Ascending aorta (tissue), 2 donors: ENCODE measurements around the gene BIRC2. TPM values are rescaled to one million over a fixed set of nuclear protein-coding genes. Genes with fewer than 3 reads are reported as not detected.
"Not testable (repeated sequence)": the region's sequence is repeated elsewhere in the genome, so short reads cannot be mapped to it uniquely, and the experiment has no call there.

ENCODE experiments used
- DNase-seq, 2 donors: peaks; one replicate each; pipeline ENCODE4 v3.0.0-alpha.2; 2019; ENCODE audit warnings: low spot score in 2 of 2
- H3K27ac ChIP-seq, 2 donors: fragments of 200-600 bp; sonication (generic); one replicate each; pipeline ENCODE4 v1.5.1; 2016 to 2017; ENCODE audit warnings: mild to moderate bottlenecking in 1 of 2
- H3K27me3 ChIP-seq: fragments of 200-600 bp; sonication (generic); one replicate; pipeline ENCODE4 v1.5.1; 2017
- H3K36me3 ChIP-seq, 2 donors: fragments of 200-600 bp; sonication (generic); one replicate each; pipeline ENCODE4 v1.5.1; 2016
- H3K4me1 ChIP-seq, 2 donors: fragments of 200-600 bp; sonication (generic); one replicate each; pipeline ENCODE4 v1.5.1; 2016 to 2017; ENCODE audit warnings: mild to moderate bottlenecking in 1 of 2
- H3K4me3 ChIP-seq, 2 donors: fragments of 200-600 bp; sonication (generic); one replicate each; pipeline ENCODE4 v1.5.1; 2016 to 2017; ENCODE audit warnings: mild to moderate bottlenecking in 1 of 2
- H3K9me3 ChIP-seq, 2 donors: fragments of 200-600 bp; sonication (generic); one replicate each; pipeline ENCODE4 v1.5.1; 2016
- intact Hi-C: fragments of 100-400 bp; cut with DNase I; formaldehyde crosslinking; loops from one replicate; pipeline ENCODE4 v1.15.1; 2023
- total RNA-seq: library from RNA; depleted of rRNA; stranded (reverse); fragments of >200 nt; gene quantifications from one replicate; pipeline ENCODE4 v1.1.0, GENCODE V29; 2016
- TF ChIP-seq, protein P1 (sequence below), 3 experiments: fragments of 200-600 bp in 2 of 3; fragments of 450-650 bp in 1 of 3; sonication (generic) in 2 of 3; IDR thresholded peaks; one replicate each; pipeline ENCODE4 v1.5.1; 2016 to 2019; ENCODE audit warnings: antibody characterized with exemption in 3 of 3, mild to moderate bottlenecking in 1 of 3, moderate library complexity in 1 of 3

BIRC2 gene
- total RNA-seq, 1 donor from 2014 or later, result 27.7 TPM

DNA sequence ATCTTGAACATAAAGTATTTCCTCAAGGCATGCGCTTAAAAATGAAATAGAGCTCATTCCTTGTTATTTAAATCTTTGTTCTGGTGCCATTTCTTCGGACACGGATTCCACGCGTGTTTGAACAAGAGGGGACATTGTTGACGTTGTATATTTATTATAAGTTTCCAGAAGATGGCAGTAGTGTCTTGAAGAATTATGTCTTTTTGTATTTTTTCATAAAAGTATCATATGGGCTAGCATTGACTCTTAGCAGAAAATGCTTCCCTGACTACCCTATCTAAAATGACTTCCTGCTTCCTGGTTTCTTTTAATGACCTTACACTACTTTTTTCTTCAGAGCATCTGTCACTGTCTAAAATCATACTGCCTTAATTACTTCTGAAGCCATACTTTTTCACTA is 20.4 kb downstream of the BIRC2 start:
- Histone ChIP-seq H3K9me3 (no peaks in the 10 kb centered on the region), H3K36me3 (peaks cover 33 to 61% of the 10 kb centered on the region in 2 donors), H3K27me3 (no peaks in the 10 kb centered on the region), H3K4me1 (no peaks in the 10 kb centered on the region), H3K27ac (no peak overlapping the region), H3K4me3 (no peak overlapping the region)
- DNase-seq, result no peak
- TF ChIP-seq, protein P1, sequence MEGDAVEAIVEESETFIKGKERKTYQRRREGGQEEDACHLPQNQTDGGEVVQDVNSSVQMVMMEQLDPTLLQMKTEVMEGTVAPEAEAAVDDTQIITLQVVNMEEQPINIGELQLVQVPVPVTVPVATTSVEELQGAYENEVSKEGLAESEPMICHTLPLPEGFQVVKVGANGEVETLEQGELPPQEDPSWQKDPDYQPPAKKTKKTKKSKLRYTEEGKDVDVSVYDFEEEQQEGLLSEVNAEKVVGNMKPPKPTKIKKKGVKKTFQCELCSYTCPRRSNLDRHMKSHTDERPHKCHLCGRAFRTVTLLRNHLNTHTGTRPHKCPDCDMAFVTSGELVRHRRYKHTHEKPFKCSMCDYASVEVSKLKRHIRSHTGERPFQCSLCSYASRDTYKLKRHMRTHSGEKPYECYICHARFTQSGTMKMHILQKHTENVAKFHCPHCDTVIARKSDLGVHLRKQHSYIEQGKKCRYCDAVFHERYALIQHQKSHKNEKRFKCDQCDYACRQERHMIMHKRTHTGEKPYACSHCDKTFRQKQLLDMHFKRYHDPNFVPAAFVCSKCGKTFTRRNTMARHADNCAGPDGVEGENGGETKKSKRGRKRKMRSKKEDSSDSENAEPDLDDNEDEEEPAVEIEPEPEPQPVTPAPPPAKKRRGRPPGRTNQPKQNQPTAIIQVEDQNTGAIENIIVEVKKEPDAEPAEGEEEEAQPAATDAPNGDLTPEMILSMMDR (IDR thresholded peaks at IDR 0.05), result peak in 1 of 3 experiments; percentile 10
- intact Hi-C loops, result no loop called here

DNA sequence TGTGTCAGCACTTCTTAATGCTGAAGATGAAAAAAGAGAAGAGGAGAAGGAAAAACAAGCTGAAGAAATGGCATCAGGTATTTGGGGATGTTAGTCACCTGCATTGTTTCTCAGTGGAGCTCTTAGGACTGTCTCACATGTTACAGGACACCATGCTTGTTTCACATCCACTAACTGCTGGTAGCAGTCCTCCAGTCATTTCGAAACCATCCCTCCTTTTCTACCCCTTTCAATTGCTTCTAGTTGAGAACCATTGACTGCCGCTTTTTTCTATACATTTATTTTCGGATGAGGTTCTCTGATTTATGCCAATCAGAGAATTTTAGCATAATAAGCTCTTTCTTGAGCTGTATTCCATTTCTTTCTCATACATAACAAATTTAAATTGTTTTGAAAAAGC is 21.5 kb downstream of the BIRC2 start:
- TF ChIP-seq, protein P1 (IDR thresholded peaks at IDR 0.05), result no peak
- Histone ChIP-seq H3K27ac (no peak overlapping the region), H3K27me3 (no peaks in the 10 kb centered on the region), H3K4me1 (no peaks in the 10 kb centered on the region), H3K36me3 (peaks cover 25 to 51% of the 10 kb centered on the region in 2 donors), H3K4me3 (no peak overlapping the region), H3K9me3 (no peaks in the 10 kb centered on the region)
- intact Hi-C loops, result no loop called here
- no peak for DNase-seq

DNA sequence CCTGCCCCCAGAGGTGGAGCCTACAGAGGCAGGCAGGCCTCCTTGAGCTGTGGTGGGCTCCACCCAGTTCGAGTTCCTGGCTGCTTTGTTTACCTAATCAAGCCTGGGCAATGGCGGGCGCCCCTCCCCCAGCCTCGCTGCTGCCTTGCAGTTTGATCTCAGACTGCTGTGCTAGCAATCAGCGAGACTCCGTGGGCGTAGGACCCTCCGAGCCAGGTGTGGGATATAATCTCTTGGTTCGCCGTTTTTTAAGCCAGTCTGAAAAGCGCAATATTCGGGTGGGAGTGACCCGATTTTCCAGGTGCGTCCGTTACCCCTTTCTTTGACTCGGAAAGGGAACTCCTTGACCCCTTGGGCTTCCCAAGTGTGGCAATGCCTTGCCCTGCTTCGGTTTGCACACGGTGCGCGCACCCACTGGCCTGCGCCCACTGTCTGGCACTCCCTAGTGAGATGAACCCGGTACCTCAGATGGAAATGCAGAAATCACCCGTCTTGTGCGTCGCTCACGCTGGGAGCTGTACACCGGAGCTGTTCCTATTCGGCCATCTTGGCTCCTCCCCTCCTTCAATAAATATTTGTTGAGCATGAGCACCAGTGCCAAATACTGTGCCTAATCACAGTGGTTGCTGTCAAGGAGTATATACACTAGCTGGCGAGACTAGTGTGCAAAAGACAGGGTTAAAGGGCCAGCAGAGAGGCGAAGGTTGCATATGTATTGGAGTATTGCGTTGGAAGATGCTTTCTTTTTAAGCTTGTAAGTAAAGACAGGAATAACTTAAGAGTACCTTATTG is 27.8 kb downstream of the BIRC2 start:
- H3K4me1 ChIP-seq, intact Hi-C loops, H3K4me3 ChIP-seq, H3K9me3 ChIP-seq, H3K27ac ChIP-seq, H3K27me3 ChIP-seq, DNase-seq: not testable (repeated sequence)
- peaks cover 27 to 37% of the 10 kb centered on the region in 2 donors for H3K36me3 ChIP-seq

DNA sequence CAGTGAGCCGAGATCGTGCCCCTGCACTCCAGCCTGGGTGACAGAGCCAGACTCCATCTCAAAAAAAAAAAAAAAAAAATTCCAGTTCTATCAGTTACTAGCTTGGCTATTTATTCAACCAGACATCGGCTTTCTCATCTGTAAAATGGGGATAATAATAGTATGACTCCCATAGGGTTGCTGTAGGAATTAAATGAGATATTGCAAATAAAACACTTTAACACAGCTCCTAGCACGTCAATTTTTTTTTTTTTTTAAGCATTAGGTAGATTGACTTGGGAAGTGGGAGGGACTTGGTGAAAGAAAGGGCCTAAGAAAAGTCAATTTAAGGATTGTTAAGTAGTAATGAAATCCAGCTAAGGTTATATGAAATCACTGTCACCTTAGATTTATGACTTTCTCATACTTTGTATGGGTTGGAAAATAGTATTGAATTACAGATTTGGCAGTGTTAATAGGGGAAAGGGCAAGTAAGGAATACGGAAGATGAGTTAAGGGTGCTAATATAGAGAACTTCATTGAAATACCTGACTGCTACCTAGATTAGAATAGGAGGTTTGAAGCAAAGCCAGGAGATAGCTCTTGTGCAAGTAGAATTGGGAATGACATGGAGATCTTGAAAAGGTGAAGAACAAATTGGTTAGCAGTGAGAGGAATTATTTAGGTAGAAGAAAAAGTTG is 28.8 kb downstream of the BIRC2 start:
- H3K4me3 ChIP-seq, result no peak overlapping the region
- intact Hi-C loops, result no loop called here
- H3K36me3 ChIP-seq, result peaks cover 32 to 46% of the 10 kb centered on the region in 2 donors
- no peaks in the 10 kb centered on the region for H3K27me3 ChIP-seq
- H3K9me3 ChIP-seq, result no peaks in the 10 kb centered on the region
- H3K4me1 ChIP-seq, result no peaks in the 10 kb centered on the region
- TF ChIP-seq, protein P1 (IDR thresholded peaks at IDR 0.05), result no peak
- DNase-seq, result no peak
- no peak overlapping the region for H3K27ac ChIP-seq

DNA sequence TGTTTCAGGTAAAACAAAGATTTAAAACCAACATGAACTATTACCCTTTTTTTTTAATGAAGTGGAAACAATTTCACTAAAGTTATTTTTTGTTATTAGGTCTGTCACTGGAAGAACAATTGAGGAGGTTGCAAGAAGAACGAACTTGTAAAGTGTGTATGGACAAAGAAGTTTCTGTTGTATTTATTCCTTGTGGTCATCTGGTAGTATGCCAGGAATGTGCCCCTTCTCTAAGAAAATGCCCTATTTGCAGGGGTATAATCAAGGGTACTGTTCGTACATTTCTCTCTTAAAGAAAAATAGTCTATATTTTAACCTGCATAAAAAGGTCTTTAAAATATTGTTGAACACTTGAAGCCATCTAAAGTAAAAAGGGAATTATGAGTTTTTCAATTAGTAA is 30.9 kb downstream of the BIRC2 start:
- intact Hi-C loops, result no loop called here
- H3K27me3 ChIP-seq, result no peaks in the 10 kb centered on the region
- no peaks in the 10 kb centered on the region for H3K4me1 ChIP-seq
- no peak overlapping the region for H3K27ac ChIP-seq
- TF ChIP-seq, protein P1 (IDR thresholded peaks at IDR 0.05), result no peak
- H3K9me3 ChIP-seq, result no peaks in the 10 kb centered on the region
- H3K4me3 ChIP-seq, result no peak overlapping the region
- DNase-seq, result no peak
- peaks cover 37 to 62% of the 10 kb centered on the region in 2 donors for H3K36me3 ChIP-seq

DNA sequence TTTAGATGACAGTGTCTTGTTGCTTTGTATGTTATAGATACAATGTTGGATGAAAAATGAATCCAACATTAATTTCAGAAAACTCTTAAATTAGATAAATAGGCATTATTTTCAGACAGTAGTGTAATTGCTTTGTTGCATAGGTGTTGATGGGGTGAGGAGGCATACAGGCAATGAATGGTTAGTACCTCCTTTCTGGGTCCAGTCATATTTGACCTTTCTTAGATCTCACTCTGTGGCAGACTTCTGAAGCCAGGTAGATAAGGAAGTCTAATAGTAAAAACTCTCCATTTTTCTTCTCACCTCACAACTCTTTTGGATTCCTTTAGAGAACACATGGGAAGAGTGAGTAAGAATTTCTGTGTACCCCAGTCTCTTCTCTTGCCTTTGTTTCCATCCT is 31.8 kb downstream of the BIRC2 start:
- Histone ChIP-seq H3K4me1 (no peaks in the 10 kb centered on the region), H3K4me3 (no peak overlapping the region), H3K36me3 (peaks cover 37 to 62% of the 10 kb centered on the region in 2 donors), H3K9me3 (no peaks in the 10 kb centered on the region), H3K27ac (no peak overlapping the region), H3K27me3 (no peaks in the 10 kb centered on the region)
- intact Hi-C loops, result no loop called here
- DNase-seq, result no peak
- TF ChIP-seq, protein P1 (IDR thresholded peaks at IDR 0.05), result no peak
